ENCODE results near the gene MRPL50. TPM values are rescaled to one million over a fixed set of nuclear protein-coding genes. Genes with fewer than 3 reads are reported as not detected.

The MRPL50 gene
- total and polyA plus RNA-seq, 9 of the 15 experiments (the other 6 are each of a cell fraction or from before 2014, with no cell fraction given) = 17.5 to 107 (median 37.4) TPM

DNA sequence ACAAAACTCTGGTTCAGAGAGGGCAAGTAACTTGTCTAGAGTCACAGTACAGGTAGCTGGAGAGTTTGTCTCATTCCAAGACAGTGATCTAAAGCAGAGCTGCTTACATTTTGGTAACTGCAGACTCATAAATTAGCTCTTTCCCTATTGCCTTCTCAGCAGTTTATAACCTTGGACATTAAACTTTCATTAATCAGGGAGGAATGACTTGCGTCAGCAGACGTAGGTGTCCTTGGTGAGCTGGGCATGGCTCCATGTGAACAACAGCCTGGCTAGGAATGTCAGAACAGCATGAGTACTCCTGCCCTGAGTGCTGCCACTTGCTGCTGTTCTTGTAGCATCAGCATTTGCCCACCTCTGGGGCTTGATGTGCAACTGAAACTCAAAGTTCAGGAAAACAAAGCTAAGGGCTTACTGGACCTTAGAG lies 39.4 kb upstream of the MRPL50 start:
- H3K36me3 ChIP-seq (ENCODE audit: control insufficient read depth, insufficient read depth, low read length) = no peaks in the 10 kb centered on the region
- H3K4me2 ChIP-seq (ENCODE audit: insufficient read depth, low read length) = no peak overlapping the region
- ATAC-seq = no peak
- H3K9me3 ChIP-seq (replicated peaks; ENCODE audit: control insufficient read depth, insufficient read depth, low read depth, low read length) = no peaks in the 10 kb centered on the region
- no peak for TF ChIP-seq ZNF165 (CRISPR knock-in tag; IDR thresholded peaks at IDR 0.05; ENCODE audit: borderline replicate concordance)
- TF ChIP-seq PPARD (CRISPR knock-in tag; IDR thresholded peaks at IDR 0.05) = no peak
- no peak for TF ChIP-seq TCF7 (IDR thresholded peaks at IDR 0.05; ENCODE audit: borderline replicate concordance)
- TF ChIP-seq ZNF217 (CRISPR knock-in tag; IDR thresholded peaks at IDR 0.05) = no peak
- TF ChIP-seq, protein P1, sequence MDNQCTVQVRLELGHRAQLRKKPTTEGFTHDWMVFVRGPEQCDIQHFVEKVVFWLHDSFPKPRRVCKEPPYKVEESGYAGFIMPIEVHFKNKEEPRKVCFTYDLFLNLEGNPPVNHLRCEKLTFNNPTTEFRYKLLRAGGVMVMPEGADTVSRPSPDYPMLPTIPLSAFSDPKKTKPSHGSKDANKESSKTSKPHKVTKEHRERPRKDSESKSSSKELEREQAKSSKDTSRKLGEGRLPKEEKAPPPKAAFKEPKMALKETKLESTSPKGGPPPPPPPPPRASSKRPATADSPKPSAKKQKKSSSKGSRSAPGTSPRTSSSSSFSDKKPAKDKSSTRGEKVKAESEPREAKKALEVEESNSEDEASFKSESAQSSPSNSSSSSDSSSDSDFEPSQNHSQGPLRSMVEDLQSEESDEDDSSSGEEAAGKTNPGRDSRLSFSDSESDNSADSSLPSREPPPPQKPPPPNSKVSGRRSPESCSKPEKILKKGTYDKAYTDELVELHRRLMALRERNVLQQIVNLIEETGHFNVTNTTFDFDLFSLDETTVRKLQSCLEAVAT (IDR thresholded peaks at IDR 0.05) = no peak
- TF ChIP-seq SIRT6 (IDR thresholded peaks at IDR 0.05; ENCODE audit: low read depth, low read length) = no peak
- TF ChIP-seq TCF3 (CRISPR knock-in tag; IDR thresholded peaks at IDR 0.05) = no peak
- TF ChIP-seq PYGO2 (tag; IDR thresholded peaks at IDR 0.05) = no peak
- TF ChIP-seq FUS (optimal IDR thresholded peaks at IDR 0.05; ENCODE audit: low read depth, low read length) = no peak
- no peak for TF ChIP-seq TSC22D4 (tag; IDR thresholded peaks at IDR 0.05)
- TF ChIP-seq SUPT5H (IDR thresholded peaks at IDR 0.05) = no peak
- TF ChIP-seq, protein P2, sequence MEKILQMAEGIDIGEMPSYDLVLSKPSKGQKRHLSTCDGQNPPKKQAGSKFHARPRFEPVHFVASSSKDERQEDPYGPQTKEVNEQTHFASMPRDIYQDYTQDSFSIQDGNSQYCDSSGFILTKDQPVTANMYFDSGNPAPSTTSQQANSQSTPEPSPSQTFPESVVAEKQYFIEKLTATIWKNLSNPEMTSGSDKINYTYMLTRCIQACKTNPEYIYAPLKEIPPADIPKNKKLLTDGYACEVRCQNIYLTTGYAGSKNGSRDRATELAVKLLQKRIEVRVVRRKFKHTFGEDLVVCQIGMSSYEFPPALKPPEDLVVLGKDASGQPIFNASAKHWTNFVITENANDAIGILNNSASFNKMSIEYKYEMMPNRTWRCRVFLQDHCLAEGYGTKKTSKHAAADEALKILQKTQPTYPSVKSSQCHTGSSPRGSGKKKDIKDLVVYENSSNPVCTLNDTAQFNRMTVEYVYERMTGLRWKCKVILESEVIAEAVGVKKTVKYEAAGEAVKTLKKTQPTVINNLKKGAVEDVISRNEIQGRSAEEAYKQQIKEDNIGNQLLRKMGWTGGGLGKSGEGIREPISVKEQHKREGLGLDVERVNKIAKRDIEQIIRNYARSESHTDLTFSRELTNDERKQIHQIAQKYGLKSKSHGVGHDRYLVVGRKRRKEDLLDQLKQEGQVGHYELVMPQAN (IDR thresholded peaks at IDR 0.05; ENCODE audit: borderline replicate concordance) = no peak
- TF ChIP-seq PATZ1 (CRISPR knock-in tag; IDR thresholded peaks at IDR 0.05; ENCODE audit: borderline replicate concordance) = no peak
- no peak for TF ChIP-seq HMG20A (CRISPR knock-in tag; conservative IDR thresholded peaks at IDR 0.05)
- TF ChIP-seq ILF3 (IDR thresholded peaks at IDR 0.05; ENCODE audit: borderline replicate concordance) = no peak
- no peak for TF ChIP-seq ZNF561 (CRISPR knock-in tag; conservative IDR thresholded peaks at IDR 0.05)
- no peak for TF ChIP-seq ZNF778 (CRISPR knock-in tag; IDR thresholded peaks at IDR 0.05)
- no peak for TF ChIP-seq BRF1 (IDR thresholded peaks at IDR 0.05; ENCODE audit: borderline replicate concordance, extremely low read depth, insufficient read length)
- no peaks in the 10 kb centered on the region for H3K79me2 ChIP-seq (ENCODE audit: control insufficient read depth, insufficient read depth, low read length)
- no peaks in the 10 kb centered on the region for H3K9me1 ChIP-seq (ENCODE audit: control insufficient read depth, insufficient read depth, low read length)
- H3K4me3 ChIP-seq = no peak overlapping the region
- no peaks in the 10 kb centered on the region for H4K20me1 ChIP-seq (replicated peaks; ENCODE audit: control insufficient read depth, insufficient read depth, low read length)
- no peak for FAIRE-seq
- H3K27ac ChIP-seq (ENCODE audit: extremely low read depth, low read depth, low read length) = no peak overlapping the region
- H3K4me1 ChIP-seq (replicated peaks in 1 of 2; ENCODE audit: control insufficient read depth in 2 of 2, insufficient read depth in 2 of 2, low read length in 2 of 2) = no peaks in the 10 kb centered on the region
- intact Hi-C loops (cut with micrococcal nuclease) = no loop called here
- DNase-seq (ENCODE audit: extremely low read depth in 1 of 4, low spot score in 3 of 4) = no peak
- no peak overlapping the region for H2AFZ ChIP-seq (ENCODE audit: low read depth, low read length)
- no TSS peak for BruUV-seq (replicated peaks)
- no peak overlapping the region for H3K9ac ChIP-seq (ENCODE audit: insufficient read depth in 1 of 2, low read depth in 2 of 2, low read length in 2 of 2)
- peaks cover 7 to 11% of the 10 kb centered on the region in 2 experiments; a peak in 3 of 5 replicates for H3K27me3 ChIP-seq (ENCODE audit: control insufficient read depth in 2 of 2, insufficient read depth in 2 of 2, low read length in 2 of 2)
- ChIA-PET POLR2A (interaction anchor here (1.0 kb wide), 1 partner anchor 29 kb away, joined by 3 read pairs; no protein-coding TSS in a partner anchor), CTCF (ENCODE audit: low intra/inter-chr PET ratio) (no interaction called here)
- in situ Hi-C loops (cut with MboI) = no loop called here
- 15% methylated on average over 2 of the region's 2 CpGs for WGBS (ENCODE audit: insufficient coverage, low coverage, missing lambda C conversion rate)

All from K562 (cell line).